Endothelial cell (in vitro differentiated cells): ENCODE results near the gene CPPED1. TPM values are rescaled to one million over a fixed set of nuclear protein-coding genes. Genes with fewer than 3 reads are reported as not detected.

Experiments used
- DNase-seq: peaks from one replicate; pipeline ENCODE4 v3.0.0; 2021; ENCODE audit warnings: low spot score
- H3K27ac Mint-ChIP-seq: one replicate; pipeline ENCODE4 v1.8.0; 2021; ENCODE audit warnings: mixed read lengths, inconsistent platforms; ENCODE audit not compliant: unreplicated experiment
- H3K27me3 Mint-ChIP-seq: one replicate; pipeline ENCODE4 v1.8.0; 2021; ENCODE audit warnings: mild to moderate bottlenecking, moderate library complexity, mixed read lengths, inconsistent platforms; ENCODE audit not compliant: unreplicated experiment
- H3K36me3 Mint-ChIP-seq: one replicate; pipeline ENCODE4 v1.8.0; 2021; ENCODE audit warnings: mild to moderate bottlenecking, low read depth, mixed read lengths, inconsistent platforms; ENCODE audit not compliant: unreplicated experiment
- H3K4me1 Mint-ChIP-seq: one replicate; pipeline ENCODE4 v1.8.0; 2021; ENCODE audit warnings: mild to moderate bottlenecking, mixed read lengths, inconsistent platforms; ENCODE audit not compliant: unreplicated experiment
- H3K4me3 Mint-ChIP-seq: one replicate; pipeline ENCODE4 v1.8.0; 2021; ENCODE audit warnings: mild to moderate bottlenecking, mixed read lengths, inconsistent platforms; ENCODE audit not compliant: unreplicated experiment
- H3K9me3 Mint-ChIP-seq: one replicate; pipeline ENCODE4 v1.8.0; 2021; ENCODE audit warnings: mixed read lengths, inconsistent platforms; ENCODE audit not compliant: unreplicated experiment
- total RNA-seq: library from RNA; stranded (reverse); fragmentation: NEBNext Ultra II Directional; extraction: Animal tissue kit (Norgen Biotek cat#: 25700); gene quantifications from one replicate; pipeline ENCODE4 v1.2.1, GENCODE V29; 2021; ENCODE audit not compliant: unreplicated experiment
- TF ChIP-seq, protein P1 (sequence below): fragments of 200-600 bp; sonication (generic); IDR thresholded peaks from one replicate; pipeline ENCODE4 v1.5.0; 2021; ENCODE audit warnings: antibody characterized with exemption; ENCODE audit not compliant: unreplicated experiment

The CPPED1 gene
- total RNA-seq, 1 donor from 2014 or later, result 11.6 TPM

DNA sequence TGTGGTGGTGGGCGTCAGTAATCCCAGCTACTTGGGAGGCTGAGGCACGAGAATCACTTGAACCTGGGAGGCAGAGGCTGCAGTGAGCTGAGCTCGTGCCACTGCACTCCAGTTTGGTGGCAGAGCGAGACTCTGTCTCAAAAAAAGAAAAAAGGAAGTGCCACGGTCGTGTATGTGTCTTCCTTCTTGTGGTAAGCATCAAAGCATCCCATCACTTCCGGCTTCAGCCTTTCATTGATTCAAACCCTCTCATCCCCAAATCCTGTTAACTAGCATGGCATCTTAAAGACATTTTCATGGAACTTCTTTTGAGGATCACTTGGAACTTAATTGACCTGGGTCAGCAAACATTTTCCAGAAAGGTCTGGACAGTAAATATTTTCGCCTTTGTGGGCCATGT lies 126.2 kb downstream of the CPPED1 start:
- no peak for DNase-seq
- Mint-ChIP-seq H3K27me3 (peaks cover 1% of the 10 kb centered on the region), H3K4me1 (no peaks in the 10 kb centered on the region), H3K4me3 (no peak overlapping the region), H3K27ac (no peak overlapping the region), H3K9me3 (no peaks in the 10 kb centered on the region), H3K36me3 (peaks cover 6% of the 10 kb centered on the region)
- TF ChIP-seq, protein P1, sequence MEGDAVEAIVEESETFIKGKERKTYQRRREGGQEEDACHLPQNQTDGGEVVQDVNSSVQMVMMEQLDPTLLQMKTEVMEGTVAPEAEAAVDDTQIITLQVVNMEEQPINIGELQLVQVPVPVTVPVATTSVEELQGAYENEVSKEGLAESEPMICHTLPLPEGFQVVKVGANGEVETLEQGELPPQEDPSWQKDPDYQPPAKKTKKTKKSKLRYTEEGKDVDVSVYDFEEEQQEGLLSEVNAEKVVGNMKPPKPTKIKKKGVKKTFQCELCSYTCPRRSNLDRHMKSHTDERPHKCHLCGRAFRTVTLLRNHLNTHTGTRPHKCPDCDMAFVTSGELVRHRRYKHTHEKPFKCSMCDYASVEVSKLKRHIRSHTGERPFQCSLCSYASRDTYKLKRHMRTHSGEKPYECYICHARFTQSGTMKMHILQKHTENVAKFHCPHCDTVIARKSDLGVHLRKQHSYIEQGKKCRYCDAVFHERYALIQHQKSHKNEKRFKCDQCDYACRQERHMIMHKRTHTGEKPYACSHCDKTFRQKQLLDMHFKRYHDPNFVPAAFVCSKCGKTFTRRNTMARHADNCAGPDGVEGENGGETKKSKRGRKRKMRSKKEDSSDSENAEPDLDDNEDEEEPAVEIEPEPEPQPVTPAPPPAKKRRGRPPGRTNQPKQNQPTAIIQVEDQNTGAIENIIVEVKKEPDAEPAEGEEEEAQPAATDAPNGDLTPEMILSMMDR, result no peak

DNA sequence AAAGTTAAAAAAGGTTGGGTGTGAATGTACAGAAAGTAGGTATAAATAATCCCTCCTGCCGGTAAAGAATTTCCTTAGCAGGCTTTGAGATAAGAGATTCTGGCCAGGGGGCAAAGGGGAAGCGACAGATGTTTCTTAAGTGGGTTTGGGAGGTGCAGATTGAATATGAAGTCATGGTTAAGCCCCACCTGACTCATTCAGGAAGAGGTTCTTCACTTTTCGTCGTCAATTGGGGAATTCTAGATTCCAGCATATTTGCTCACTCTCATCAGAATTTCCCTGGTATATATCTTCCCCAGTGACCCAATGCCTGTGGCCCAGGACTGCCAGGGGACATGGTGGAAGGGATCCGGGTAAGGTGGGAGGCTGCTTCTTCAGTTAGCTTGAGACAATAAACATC lies 127.8 kb downstream of the CPPED1 start:
- DNase-seq, result no peak
- no peak overlapping the region for H3K4me3 Mint-ChIP-seq
- H3K4me1 Mint-ChIP-seq, result no peaks in the 10 kb centered on the region
- TF ChIP-seq, protein P1, result no peak
- H3K27ac Mint-ChIP-seq, result no peak overlapping the region
- H3K9me3 Mint-ChIP-seq, result no peaks in the 10 kb centered on the region
- peaks cover 1% of the 10 kb centered on the region for H3K27me3 Mint-ChIP-seq
- H3K36me3 Mint-ChIP-seq, result peaks cover 2% of the 10 kb centered on the region

DNA sequence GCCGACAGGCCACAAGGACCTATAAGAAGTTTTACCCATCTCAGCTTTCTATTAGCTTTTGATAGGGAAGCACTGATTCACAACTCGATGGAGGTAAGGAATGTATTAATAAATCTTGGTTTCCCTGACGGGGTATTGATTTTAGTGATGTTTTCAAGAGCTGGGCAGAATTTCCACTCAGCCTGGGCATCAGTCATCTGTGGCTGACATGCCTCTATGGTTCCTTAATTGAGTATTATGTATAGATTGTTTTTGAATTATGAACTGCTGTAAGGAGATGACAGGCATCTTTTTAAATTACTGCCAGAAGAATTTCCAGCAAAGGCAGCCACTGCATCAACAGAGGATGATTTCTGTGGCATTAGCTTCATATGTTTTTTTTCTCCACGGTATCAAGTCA lies 128.6 kb downstream of the CPPED1 start:
- Mint-ChIP-seq H3K4me1 (no peaks in the 10 kb centered on the region), H3K9me3 (no peaks in the 10 kb centered on the region), H3K27me3 (peaks cover 1% of the 10 kb centered on the region), H3K4me3 (no peak overlapping the region), H3K27ac (no peak overlapping the region), H3K36me3 (no peaks in the 10 kb centered on the region)
- DNase-seq, result no peak
- TF ChIP-seq, protein P1, result no peak

DNA sequence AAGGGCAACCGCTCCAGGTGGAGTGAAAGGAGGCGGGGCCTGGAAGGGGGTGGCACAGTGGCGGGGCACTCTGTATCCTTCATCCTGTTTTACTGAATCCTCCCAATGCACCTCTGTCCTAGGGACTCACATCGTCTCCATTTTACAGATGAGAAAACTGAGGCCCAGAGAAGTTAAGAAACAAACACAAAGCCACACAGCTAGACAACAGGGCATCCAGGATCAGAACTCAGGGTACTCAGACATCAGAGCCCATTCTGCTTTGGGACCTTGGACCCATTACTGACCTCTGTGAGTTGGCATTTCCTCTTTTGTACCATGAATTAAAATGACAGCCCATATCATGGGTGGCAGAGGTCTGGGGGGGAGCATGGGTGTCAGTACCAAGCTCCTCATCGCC lies 129.2 kb downstream of the CPPED1 start:
- H3K27ac Mint-ChIP-seq, result no peak overlapping the region
- no peak for DNase-seq
- H3K36me3 Mint-ChIP-seq, result no peaks in the 10 kb centered on the region
- peaks cover 1% of the 10 kb centered on the region for H3K27me3 Mint-ChIP-seq
- H3K9me3 Mint-ChIP-seq, result no peaks in the 10 kb centered on the region
- H3K4me3 Mint-ChIP-seq, result no peak overlapping the region
- H3K4me1 Mint-ChIP-seq, result no peaks in the 10 kb centered on the region
- TF ChIP-seq, protein P1, result no peak

DNA sequence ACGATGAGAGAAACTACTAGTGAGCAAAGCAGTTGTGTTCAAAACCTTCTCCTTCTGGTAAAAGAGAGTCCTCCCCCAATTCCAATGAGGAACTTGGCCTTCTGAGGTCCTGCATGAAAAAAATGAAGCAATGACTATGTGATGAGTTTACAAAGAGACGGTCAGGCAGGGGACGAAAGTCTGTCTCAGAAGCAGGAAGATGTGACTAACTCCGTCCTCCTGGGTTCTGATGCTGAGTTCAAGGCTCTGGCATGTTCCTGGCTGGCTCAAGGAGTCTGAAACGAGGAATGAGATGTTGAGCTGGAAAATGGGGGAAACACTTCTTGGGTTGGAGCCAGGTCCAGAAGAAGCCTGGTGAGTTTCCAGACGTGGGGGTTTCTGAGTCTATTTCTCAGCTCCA lies 129.6 kb downstream of the CPPED1 start:
- Mint-ChIP-seq H3K4me3 (no peak overlapping the region), H3K36me3 (no peaks in the 10 kb centered on the region), H3K9me3 (no peaks in the 10 kb centered on the region), H3K27ac (no peak overlapping the region), H3K4me1 (no peaks in the 10 kb centered on the region), H3K27me3 (peaks cover 1% of the 10 kb centered on the region)
- no peak for DNase-seq
- TF ChIP-seq, protein P1, result no peak
